ENCODE data around the gene DNAJC22. TPM values are rescaled to one million over a fixed set of nuclear protein-coding genes. Genes with fewer than 3 reads are reported as not detected.

The DNAJC22 gene
- total and polyA plus RNA-seq, 2 of the 13 experiments (the other 11 are each of a cell fraction or from before 2014, with no cell fraction given): 25.2 to 31.7 TPM

DNA sequence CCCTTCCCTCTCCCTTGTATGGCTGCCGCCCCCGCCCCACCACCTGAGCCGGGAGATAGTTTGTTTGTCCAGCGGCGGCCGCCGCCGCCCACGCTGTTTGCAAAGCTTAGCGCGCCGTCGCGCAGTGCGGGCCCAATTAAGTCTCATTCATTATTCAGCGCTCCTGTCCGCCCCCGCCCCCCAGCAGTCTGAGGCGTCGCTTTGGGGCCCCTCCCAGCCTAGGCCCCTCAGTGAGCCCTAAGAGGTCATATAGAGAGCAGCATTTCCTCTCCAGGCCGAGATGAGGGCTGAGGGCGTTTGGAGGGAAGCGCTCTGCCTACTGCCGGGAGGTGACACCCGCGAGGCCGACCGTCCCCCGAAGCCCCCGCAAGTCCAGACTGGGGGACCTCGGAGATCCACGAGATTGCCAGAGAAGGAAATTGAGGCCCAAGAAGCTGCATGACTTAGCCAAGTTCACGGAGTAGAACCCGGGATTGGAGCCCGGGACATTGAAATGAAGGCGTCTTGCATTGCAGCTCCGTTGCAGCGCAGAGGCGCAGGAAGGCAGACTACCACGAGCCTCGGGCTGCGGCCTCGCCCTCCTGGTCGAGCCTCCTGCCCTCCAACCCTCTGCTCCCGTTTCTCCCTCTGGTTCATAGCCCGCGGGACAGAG, at the start of gene DNAJC22 (continued):
- TF ChIP-seq TBX2 (CRISPR knock-in tag; IDR thresholded peaks at IDR 0.05; ENCODE audit: borderline replicate concordance): peak; percentile 75
- TF ChIP-seq ZNF546 (CRISPR knock-in tag; conservative IDR thresholded peaks at IDR 0.05): 0 out of 2 replicates have a peak, but pooled peaks have one; percentile 35
- TF ChIP-seq, protein P1, sequence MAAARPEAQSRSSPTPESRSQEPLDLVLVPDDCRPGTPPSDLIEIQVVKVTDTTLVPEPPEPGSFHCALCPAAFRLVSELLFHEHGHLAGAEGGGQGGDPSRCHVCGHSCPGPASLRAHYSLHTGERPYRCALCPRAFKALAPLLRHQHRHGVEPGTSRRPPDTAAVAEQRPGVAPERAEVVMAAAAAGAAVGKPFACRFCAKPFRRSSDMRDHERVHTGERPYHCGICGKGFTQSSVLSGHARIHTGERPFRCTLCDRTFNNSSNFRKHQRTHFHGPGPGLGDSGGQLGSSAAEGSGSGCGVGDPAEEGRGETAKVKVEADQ (CRISPR knock-in tag; IDR thresholded peaks at IDR 0.05; ENCODE audit: borderline replicate concordance): 0 out of 2 replicates have a peak, but pooled peaks have one; percentile 18
- TF ChIP-seq, protein P2, sequence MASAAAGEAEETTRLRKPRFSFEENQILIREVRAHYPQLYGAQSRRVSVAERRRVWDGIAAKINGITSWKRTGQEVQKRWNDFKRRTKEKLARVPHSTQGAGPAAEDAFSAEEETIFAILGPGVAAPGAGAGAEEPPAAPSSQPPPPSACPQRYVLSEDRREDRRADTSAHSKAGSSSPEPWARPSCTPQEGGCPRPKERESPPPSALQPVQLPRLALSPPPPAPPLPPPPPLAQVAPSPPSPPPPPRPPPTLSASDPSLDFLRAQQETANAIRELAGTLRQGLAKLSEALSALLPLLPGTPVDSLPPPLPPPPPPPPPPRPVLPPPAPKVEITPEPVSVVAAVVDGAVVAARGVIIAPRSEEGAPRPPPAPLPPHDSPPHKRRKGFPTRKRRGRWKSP (CRISPR knock-in tag; IDR thresholded peaks at IDR 0.05): peak; percentile 85
- TF ChIP-seq, protein P3, sequence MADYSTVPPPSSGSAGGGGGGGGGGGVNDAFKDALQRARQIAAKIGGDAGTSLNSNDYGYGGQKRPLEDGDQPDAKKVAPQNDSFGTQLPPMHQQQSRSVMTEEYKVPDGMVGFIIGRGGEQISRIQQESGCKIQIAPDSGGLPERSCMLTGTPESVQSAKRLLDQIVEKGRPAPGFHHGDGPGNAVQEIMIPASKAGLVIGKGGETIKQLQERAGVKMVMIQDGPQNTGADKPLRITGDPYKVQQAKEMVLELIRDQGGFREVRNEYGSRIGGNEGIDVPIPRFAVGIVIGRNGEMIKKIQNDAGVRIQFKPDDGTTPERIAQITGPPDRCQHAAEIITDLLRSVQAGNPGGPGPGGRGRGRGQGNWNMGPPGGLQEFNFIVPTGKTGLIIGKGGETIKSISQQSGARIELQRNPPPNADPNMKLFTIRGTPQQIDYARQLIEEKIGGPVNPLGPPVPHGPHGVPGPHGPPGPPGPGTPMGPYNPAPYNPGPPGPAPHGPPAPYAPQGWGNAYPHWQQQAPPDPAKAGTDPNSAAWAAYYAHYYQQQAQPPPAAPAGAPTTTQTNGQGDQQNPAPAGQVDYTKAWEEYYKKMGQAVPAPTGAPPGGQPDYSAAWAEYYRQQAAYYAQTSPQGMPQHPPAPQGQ (CRISPR knock-in tag; IDR thresholded peaks at IDR 0.05; ENCODE audit: borderline replicate concordance): 0 out of 2 replicates have a peak, but pooled peaks have one; percentile 53
- TF ChIP-seq ZKSCAN5 (CRISPR knock-in tag; IDR thresholded peaks at IDR 0.05): 0 out of 2 replicates have a peak, but pooled peaks have one; percentile 18
- TF ChIP-seq, protein P4, sequence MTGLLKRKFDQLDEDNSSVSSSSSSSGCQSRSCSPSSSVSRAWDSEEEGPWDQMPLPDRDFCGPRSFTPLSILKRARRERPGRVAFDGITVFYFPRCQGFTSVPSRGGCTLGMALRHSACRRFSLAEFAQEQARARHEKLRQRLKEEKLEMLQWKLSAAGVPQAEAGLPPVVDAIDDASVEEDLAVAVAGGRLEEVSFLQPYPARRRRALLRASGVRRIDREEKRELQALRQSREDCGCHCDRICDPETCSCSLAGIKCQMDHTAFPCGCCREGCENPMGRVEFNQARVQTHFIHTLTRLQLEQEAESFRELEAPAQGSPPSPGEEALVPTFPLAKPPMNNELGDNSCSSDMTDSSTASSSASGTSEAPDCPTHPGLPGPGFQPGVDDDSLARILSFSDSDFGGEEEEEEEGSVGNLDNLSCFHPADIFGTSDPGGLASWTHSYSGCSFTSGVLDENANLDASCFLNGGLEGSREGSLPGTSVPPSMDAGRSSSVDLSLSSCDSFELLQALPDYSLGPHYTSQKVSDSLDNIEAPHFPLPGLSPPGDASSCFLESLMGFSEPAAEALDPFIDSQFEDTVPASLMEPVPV (CRISPR knock-in tag; IDR thresholded peaks at IDR 0.05): peak; percentile 37; the same call in 1 of the 2 replicates
- TF ChIP-seq, protein P5, sequence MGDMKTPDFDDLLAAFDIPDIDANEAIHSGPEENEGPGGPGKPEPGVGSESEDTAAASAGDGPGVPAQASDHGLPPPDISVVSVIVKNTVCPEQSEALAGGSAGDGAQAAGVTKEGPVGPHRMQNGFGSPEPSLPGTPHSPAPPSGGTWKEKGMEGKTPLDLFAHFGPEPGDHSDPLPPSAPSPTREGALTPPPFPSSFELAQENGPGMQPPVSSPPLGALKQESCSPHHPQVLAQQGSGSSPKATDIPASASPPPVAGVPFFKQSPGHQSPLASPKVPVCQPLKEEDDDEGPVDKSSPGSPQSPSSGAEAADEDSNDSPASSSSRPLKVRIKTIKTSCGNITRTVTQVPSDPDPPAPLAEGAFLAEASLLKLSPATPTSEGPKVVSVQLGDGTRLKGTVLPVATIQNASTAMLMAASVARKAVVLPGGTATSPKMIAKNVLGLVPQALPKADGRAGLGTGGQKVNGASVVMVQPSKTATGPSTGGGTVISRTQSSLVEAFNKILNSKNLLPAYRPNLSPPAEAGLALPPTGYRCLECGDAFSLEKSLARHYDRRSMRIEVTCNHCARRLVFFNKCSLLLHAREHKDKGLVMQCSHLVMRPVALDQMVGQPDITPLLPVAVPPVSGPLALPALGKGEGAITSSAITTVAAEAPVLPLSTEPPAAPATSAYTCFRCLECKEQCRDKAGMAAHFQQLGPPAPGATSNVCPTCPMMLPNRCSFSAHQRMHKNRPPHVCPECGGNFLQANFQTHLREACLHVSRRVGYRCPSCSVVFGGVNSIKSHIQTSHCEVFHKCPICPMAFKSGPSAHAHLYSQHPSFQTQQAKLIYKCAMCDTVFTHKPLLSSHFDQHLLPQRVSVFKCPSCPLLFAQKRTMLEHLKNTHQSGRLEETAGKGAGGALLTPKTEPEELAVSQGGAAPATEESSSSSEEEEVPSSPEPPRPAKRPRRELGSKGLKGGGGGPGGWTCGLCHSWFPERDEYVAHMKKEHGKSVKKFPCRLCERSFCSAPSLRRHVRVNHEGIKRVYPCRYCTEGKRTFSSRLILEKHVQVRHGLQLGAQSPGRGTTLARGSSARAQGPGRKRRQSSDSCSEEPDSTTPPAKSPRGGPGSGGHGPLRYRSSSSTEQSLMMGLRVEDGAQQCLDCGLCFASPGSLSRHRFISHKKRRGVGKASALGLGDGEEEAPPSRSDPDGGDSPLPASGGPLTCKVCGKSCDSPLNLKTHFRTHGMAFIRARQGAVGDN (CRISPR knock-in tag; IDR thresholded peaks at IDR 0.05): peak; percentile 74
- TF ChIP-seq ZNF615 (CRISPR knock-in tag; IDR thresholded peaks at IDR 0.05; ENCODE audit: borderline replicate concordance): no peak
- TF ChIP-seq FOXA1 (IDR thresholded peaks at IDR 0.05): no peak
- peak; percentile 31; the same call in 1 of the 2 replicates for TF ChIP-seq FOXA1 (CRISPR knock-in tag; IDR thresholded peaks at IDR 0.05)
- TF ChIP-seq, protein P6, sequence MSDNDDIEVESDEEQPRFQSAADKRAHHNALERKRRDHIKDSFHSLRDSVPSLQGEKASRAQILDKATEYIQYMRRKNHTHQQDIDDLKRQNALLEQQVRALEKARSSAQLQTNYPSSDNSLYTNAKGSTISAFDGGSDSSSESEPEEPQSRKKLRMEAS (IDR thresholded peaks at IDR 0.05): peak; percentile 62
- TF ChIP-seq HOXA3 (CRISPR knock-in tag; IDR thresholded peaks at IDR 0.05): peak; percentile 30; the same call in 1 of the 2 replicates
- peak; percentile 61; the same call in 1 of the 2 replicates for TF ChIP-seq ZNF891 (CRISPR knock-in tag; IDR thresholded peaks at IDR 0.05)
- TF ChIP-seq ZNF598 (CRISPR knock-in tag; IDR thresholded peaks at IDR 0.05; ENCODE audit: borderline replicate concordance): peak; percentile 7; the same call in 1 of the 2 replicates
